OCI-LY3 (cell line): ENCODE data around the gene HAUS2.

Source experiments
- H2AFZ ChIP-seq: fragments of 200-600, 300-600 bp; shearing (Covaris generic); 2 replicates; pipeline ENCODE4 v1.6.0; 2014; ENCODE audit warnings: antibody characterized with exemption, low read depth, low read length
- H3K27ac ChIP-seq: fragments of 200-600, 300-600 bp; sonication (generic); 2 replicates; pipeline ENCODE4 v1.5.1; 2014; ENCODE audit warnings: mild to moderate bottlenecking, low read length, moderate library complexity, mixed read lengths
- H3K27me3 ChIP-seq: fragments of 200-600, 300-600 bp; sonication (generic); 2 replicates; pipeline ENCODE4 v1.6.1; 2014; ENCODE audit warnings: low read depth, low read length, mixed read lengths
- H3K36me3 ChIP-seq: fragments of 200-600, 300-600 bp; sonication (generic); replicated peaks from 2 replicates; pipeline ENCODE3; 2014; ENCODE audit warnings: low read depth, low read length, mixed read lengths
- H3K4me1 ChIP-seq: fragments of 300-600, 200-600 bp; sonication (generic); 2 replicates; pipeline ENCODE4 v1.6.1; 2014; ENCODE audit warnings: low read length, mixed read lengths
- H3K4me2 ChIP-seq: fragments of 200-600, 300-600 bp; sonication (generic); 2 replicates; pipeline ENCODE4 v1.6.1; 2014; ENCODE audit warnings: low read length, mixed read lengths
- H3K4me3 ChIP-seq: fragments of 300-600, 200-600 bp; sonication (generic); 2 replicates; pipeline ENCODE4 v1.5.1; 2014; ENCODE audit warnings: antibody characterized with exemption, mild to moderate bottlenecking, low read length, moderate library complexity
- H3K79me2 ChIP-seq: fragments of 300-600, 200-600 bp; shearing (Covaris generic); 2 replicates; pipeline ENCODE4 v1.6.1; 2014; ENCODE audit warnings: mild to moderate bottlenecking, low read length, mixed read lengths
- H3K9ac ChIP-seq: fragments of 300-600, 200-600 bp; shearing (Covaris generic); 2 replicates; pipeline ENCODE4 v1.6.0; 2014; ENCODE audit warnings: mild to moderate bottlenecking, low read length, moderate library complexity
- H3K9me3 ChIP-seq: fragments of 200-600, 300-600 bp; shearing (Covaris generic); 2 replicates; pipeline ENCODE4 v1.6.1; 2014; ENCODE audit warnings: low read length, mixed read lengths; ENCODE audit not compliant: insufficient read depth
- H4K20me1 ChIP-seq: fragments of 200-600, 300-600 bp; sonication (generic); 2 replicates; pipeline ENCODE4 v1.6.1; 2016; ENCODE audit warnings: low read length, mixed read lengths; ENCODE audit not compliant: insufficient read depth
- EZH2phosphoT487 ChIP-seq: fragments of 200-600 bp; shearing (Covaris generic); IDR thresholded peaks from 2 replicates; pipeline ENCODE4 v1.6.1; 2018; ENCODE audit warnings: antibody characterized with exemption, mixed run types, low read depth
- TF ChIP-seq, protein P1 (sequence below): fragments of 200-600, 300-600 bp; sonication (generic); IDR thresholded peaks from 2 replicates; pipeline ENCODE4 v1.5.1; 2014; ENCODE audit warnings: antibody characterized with exemption, low read length, low read depth

HAUS2 gene

GRCh38 chr15:42511007-42511391, 37.6 kb upstream of the HAUS2 start:
- H3K4me3 ChIP-seq, result no peak overlapping the region
- H2AFZ ChIP-seq, result no peak overlapping the region
- no peak overlapping the region for H3K9ac ChIP-seq
- no peak overlapping the region for H3K4me2 ChIP-seq
- H3K27me3 ChIP-seq, result no peaks in the 10 kb centered on the region
- H3K9me3 ChIP-seq, result no peaks in the 10 kb centered on the region
- no peaks in the 10 kb centered on the region; the same call in 1 of the 2 replicates for H3K79me2 ChIP-seq
- H3K36me3 ChIP-seq, result peaks cover 11% of the 10 kb centered on the region
- H4K20me1 ChIP-seq, result no peaks in the 10 kb centered on the region; the same call in 1 of the 2 replicates
- H3K27ac ChIP-seq, result no peak overlapping the region
- no peaks in the 10 kb centered on the region for H3K4me1 ChIP-seq
- TF ChIP-seq, protein P1, sequence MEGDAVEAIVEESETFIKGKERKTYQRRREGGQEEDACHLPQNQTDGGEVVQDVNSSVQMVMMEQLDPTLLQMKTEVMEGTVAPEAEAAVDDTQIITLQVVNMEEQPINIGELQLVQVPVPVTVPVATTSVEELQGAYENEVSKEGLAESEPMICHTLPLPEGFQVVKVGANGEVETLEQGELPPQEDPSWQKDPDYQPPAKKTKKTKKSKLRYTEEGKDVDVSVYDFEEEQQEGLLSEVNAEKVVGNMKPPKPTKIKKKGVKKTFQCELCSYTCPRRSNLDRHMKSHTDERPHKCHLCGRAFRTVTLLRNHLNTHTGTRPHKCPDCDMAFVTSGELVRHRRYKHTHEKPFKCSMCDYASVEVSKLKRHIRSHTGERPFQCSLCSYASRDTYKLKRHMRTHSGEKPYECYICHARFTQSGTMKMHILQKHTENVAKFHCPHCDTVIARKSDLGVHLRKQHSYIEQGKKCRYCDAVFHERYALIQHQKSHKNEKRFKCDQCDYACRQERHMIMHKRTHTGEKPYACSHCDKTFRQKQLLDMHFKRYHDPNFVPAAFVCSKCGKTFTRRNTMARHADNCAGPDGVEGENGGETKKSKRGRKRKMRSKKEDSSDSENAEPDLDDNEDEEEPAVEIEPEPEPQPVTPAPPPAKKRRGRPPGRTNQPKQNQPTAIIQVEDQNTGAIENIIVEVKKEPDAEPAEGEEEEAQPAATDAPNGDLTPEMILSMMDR, result no peak
- no peak for TF ChIP-seq EZH2phosphoT487

DNA sequence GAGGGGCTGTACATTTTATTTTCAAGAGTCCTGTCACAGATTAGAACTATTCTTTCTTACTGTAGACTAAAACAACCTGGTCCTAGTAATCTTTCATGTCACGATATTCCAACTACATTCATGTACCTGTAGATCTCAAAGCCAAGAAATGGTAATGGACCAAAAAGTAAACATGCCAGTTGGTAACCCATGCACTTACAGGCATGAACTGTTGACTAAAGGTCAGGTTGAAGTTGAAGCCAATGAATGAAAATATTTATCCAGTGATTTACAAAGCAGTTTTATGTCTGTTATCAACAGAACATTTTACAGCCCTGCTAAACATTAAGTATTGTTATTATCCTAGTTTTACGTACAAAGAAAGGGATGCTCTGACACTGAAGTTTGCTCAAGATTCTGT, 25.3 kb upstream of the HAUS2 start:
- Histone ChIP-seq H4K20me1 (no peaks in the 10 kb centered on the region), H3K4me3 (no peak overlapping the region), H3K27ac (no peak overlapping the region), H3K9me3 (no peaks in the 10 kb centered on the region), H3K36me3 (peaks cover 17% of the 10 kb centered on the region), H2AFZ (no peak overlapping the region), H3K9ac (no peak overlapping the region), H3K27me3 (no peaks in the 10 kb centered on the region), H3K4me1 (no peaks in the 10 kb centered on the region), H3K4me2 (no peak overlapping the region), H3K79me2 (no peaks in the 10 kb centered on the region)
- TF ChIP-seq, protein P1, result no peak
- no peak for TF ChIP-seq EZH2phosphoT487

GRCh38 chr15:42528970-42529369, 19.7 kb upstream of the HAUS2 start:
- Histone ChIP-seq H3K79me2 (no peaks in the 10 kb centered on the region), H2AFZ (no peak overlapping the region), H4K20me1 (no peaks in the 10 kb centered on the region), H3K4me2 (no peak overlapping the region), H3K27ac (no peak overlapping the region), H3K36me3 (peaks cover 12% of the 10 kb centered on the region), H3K9ac (no peak overlapping the region), H3K4me3 (no peak overlapping the region), H3K9me3 (no peaks in the 10 kb centered on the region), H3K27me3 (no peaks in the 10 kb centered on the region), H3K4me1 (no peaks in the 10 kb centered on the region)
- no peak for TF ChIP-seq EZH2phosphoT487
- TF ChIP-seq, protein P1, result no peak

DNA sequence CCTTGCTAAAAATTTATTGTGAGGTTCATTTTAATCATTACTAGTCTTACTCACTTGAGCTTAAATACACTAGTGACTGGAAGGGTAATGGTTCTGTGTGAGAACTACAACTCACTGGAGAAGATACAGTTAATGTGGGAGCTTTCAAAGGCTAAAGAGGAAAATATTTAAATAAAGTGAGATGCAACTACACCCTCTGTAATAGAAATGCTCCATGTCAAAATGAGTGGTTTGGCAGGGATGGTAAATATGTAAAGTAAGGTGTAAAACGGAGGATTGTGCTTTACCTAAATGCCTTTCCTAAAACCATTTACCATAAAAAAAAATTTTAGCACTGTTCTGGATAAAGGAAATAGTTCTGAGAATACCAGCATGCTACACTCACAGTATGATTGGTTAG, 15.4 kb upstream of the HAUS2 start:
- TF ChIP-seq EZH2phosphoT487, result no peak
- TF ChIP-seq, protein P1, result no peak
- Histone ChIP-seq H3K9me3 (no peaks in the 10 kb centered on the region), H3K4me1 (no peaks in the 10 kb centered on the region), H3K79me2 (no peaks in the 10 kb centered on the region), H3K9ac (no peak overlapping the region), H2AFZ (no peak overlapping the region), H3K4me2 (no peak overlapping the region), H3K27ac (no peak overlapping the region), H3K27me3 (no peaks in the 10 kb centered on the region), H3K4me3 (no peak overlapping the region), H4K20me1 (no peaks in the 10 kb centered on the region), H3K36me3 (peaks cover 28% of the 10 kb centered on the region)
